Measurements from ENCODE around the gene PTPRM. TPM values are rescaled to one million over a fixed set of nuclear protein-coding genes. Genes with fewer than 3 reads are reported as not detected.

PTPRM gene
- total RNA-seq, 1 experiment from 2014 or later = 11.1 TPM

GRCh38 chr18:8277270-8277669 lies 710.2 kb downstream of the PTPRM start (continued):
- TF ChIP-seq ZNF423 (CRISPR knock-in tag; IDR thresholded peaks at IDR 0.05) (no peak), JAZF1 (CRISPR knock-in tag; IDR thresholded peaks at IDR 0.05) (no peak), OVOL2 (CRISPR knock-in tag; IDR thresholded peaks at IDR 0.05; ENCODE audit: borderline replicate concordance) (no peak), STAT6 (CRISPR knock-in tag; conservative IDR thresholded peaks at IDR 0.05; ENCODE audit: low read depth) (no peak)

- Mint-ChIP-seq H3K4me3 (no peak overlapping the region), H3K36me3 (no peaks in the 10 kb centered on the region), H3K4me1 (peaks cover 15% of the 10 kb centered on the region), H3K9me3 (0 out of 2 replicates have a peak, but pooled peaks cover 6% of the 10 kb centered on the region), H3K27ac (no peak overlapping the region), H3K27me3 (ENCODE audit: low read depth) (no peaks in the 10 kb centered on the region)
- ChIA-PET POLR2A (no interaction called here), CTCF (no interaction called here)
- DNase-seq (ENCODE audit: low spot score) (no peak), ATAC-seq (no peak)
- TF ChIP-seq RELA (CRISPR knock-in tag; IDR thresholded peaks at IDR 0.05; ENCODE audit: borderline replicate concordance) (no peak), NR3C1 (CRISPR knock-in tag; conservative IDR thresholded peaks at IDR 0.05; ENCODE audit: low read depth) (no peak), ARID4B (CRISPR knock-in tag; IDR thresholded peaks at IDR 0.05; ENCODE audit: borderline replicate concordance) (no peak), PRDM15 (CRISPR knock-in tag; IDR thresholded peaks at IDR 0.05) (no peak), HMGA2 (CRISPR knock-in tag; IDR thresholded peaks at IDR 0.05) (no peak), CBFB (CRISPR knock-in tag; IDR thresholded peaks at IDR 0.05; ENCODE audit: low read depth) (no peak), JAZF1 (CRISPR knock-in tag; IDR thresholded peaks at IDR 0.05) (no peak), CREM (CRISPR knock-in tag; IDR thresholded peaks at IDR 0.05) (no peak), ZNF532 (CRISPR knock-in tag; IDR thresholded peaks at IDR 0.05; ENCODE audit: borderline replicate concordance) (no peak), ZMAT4 (CRISPR knock-in tag; IDR thresholded peaks at IDR 0.05) (no peak), ZNF281 (CRISPR knock-in tag; IDR thresholded peaks at IDR 0.05) (no peak)
These were observed 712.2 kb downstream of the PTPRM start for GRCh38 chr18:8279346-8279745.
